GM06990 (cell line): ENCODE measurements around the gene HID1.
"Not testable (repeated sequence)": the region's sequence is repeated elsewhere in the genome, so short reads cannot be mapped to it uniquely, and the experiment has no call there.

ENCODE experiments used
- DNase-seq: peaks from one replicate; pipeline ENCODE4 v3.0.0-alpha.2; 2011; ENCODE audit not compliant: insufficient read length; ENCODE audit errors: extremely low read depth
- H3K27me3 ChIP-seq: replicated peaks from 2 replicates; pipeline ENCODE4 v1.6.0; 2011; ENCODE audit warnings: low read length; ENCODE audit not compliant: control insufficient read depth, insufficient read depth
- H3K36me3 ChIP-seq: 2 replicates; pipeline ENCODE4 v1.5.1; 2011; ENCODE audit warnings: low read length; ENCODE audit not compliant: control insufficient read depth, insufficient read depth
- H3K4me3 ChIP-seq: replicated peaks from 2 replicates; pipeline ENCODE4 v1.5.1; 2011; ENCODE audit warnings: low read depth, mild to moderate bottlenecking, control low read depth, low read length
- TF ChIP-seq, protein P1 (sequence below): IDR thresholded peaks from 2 replicates; pipeline ENCODE4 v1.5.1; 2011; ENCODE audit warnings: low read length, control low read depth, mild to moderate bottlenecking, inconsistent platforms; ENCODE audit not compliant: insufficient read depth, poor library complexity, severe bottlenecking

Gene HID1

GRCh38 chr17:74919440-74920305, 52.9 kb downstream of the HID1 start:
- no peaks in the 10 kb centered on the region; the same call in 1 of the 2 replicates for H3K27me3 ChIP-seq
- TF ChIP-seq, protein P1, sequence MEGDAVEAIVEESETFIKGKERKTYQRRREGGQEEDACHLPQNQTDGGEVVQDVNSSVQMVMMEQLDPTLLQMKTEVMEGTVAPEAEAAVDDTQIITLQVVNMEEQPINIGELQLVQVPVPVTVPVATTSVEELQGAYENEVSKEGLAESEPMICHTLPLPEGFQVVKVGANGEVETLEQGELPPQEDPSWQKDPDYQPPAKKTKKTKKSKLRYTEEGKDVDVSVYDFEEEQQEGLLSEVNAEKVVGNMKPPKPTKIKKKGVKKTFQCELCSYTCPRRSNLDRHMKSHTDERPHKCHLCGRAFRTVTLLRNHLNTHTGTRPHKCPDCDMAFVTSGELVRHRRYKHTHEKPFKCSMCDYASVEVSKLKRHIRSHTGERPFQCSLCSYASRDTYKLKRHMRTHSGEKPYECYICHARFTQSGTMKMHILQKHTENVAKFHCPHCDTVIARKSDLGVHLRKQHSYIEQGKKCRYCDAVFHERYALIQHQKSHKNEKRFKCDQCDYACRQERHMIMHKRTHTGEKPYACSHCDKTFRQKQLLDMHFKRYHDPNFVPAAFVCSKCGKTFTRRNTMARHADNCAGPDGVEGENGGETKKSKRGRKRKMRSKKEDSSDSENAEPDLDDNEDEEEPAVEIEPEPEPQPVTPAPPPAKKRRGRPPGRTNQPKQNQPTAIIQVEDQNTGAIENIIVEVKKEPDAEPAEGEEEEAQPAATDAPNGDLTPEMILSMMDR = peak; percentile 38
- no peak for DNase-seq

GRCh38 chr17:74918906-74919305, 53.7 kb downstream of the HID1 start:
- Histone ChIP-seq H3K36me3 (no peaks in the 10 kb centered on the region), H3K27me3 (no peaks in the 10 kb centered on the region; the same call in 1 of the 2 replicates), H3K4me3 (no peak overlapping the region)
- DNase-seq = no peak
- TF ChIP-seq, protein P1 = no peak

More at GRCh38 chr17:74919440-74920305, 52.9 kb downstream of the HID1 start:
- no peak overlapping the region for H3K4me3 ChIP-seq
- H3K36me3 ChIP-seq = no peaks in the 10 kb centered on the region

DNA sequence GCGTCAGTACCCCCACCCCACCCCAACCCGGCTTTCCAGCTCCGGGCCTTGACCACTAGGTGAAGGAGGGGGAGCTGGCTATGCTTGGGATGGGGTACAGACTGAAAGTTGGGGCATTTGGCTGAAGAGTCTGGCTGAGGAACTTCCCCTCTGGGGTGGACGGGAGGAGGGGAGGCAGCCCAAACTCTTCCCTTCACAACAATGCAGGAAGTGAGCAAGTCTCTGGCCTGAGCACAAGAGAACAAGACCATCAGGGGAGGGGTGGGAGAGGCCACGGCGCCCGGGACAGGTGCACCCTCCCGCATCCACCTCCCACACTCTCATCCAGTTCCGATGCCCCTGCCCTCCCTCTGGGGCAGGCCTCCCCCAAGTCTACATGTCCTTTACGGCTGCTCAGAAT, 55.1 kb downstream of the HID1 start:
- Histone ChIP-seq H3K4me3 (no peak overlapping the region), H3K27me3 (no peaks in the 10 kb centered on the region; the same call in 1 of the 2 replicates), H3K36me3 (no peaks in the 10 kb centered on the region)
- DNase-seq = no peak
- TF ChIP-seq, protein P1 = no peak

DNA sequence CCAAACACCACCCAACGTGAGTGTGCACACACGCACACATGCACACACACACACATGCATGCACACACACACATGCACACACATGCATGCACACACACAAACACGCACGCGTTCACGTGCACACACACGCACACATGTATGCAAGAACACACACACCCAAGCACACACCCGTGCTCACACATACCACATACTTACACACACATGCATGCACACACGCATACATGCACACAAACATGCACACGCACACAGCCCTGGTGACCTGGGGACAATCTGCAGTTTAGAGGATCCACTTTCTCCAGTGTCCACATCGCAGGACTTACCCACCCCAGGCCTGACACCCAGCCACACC, 55.7 kb downstream of the HID1 start:
- no peak overlapping the region for H3K4me3 ChIP-seq

GRCh38 chr17:74916136-74916850, 56.3 kb downstream of the HID1 start:
- DNase-seq = no peak
- TF ChIP-seq, protein P1 = no peak
- no peak overlapping the region for H3K4me3 ChIP-seq
- no peaks in the 10 kb centered on the region for H3K36me3 ChIP-seq
- no peaks in the 10 kb centered on the region; the same call in 1 of the 2 replicates for H3K27me3 ChIP-seq

More for the DNA sequence above, 55.7 kb downstream of the HID1 start:
- TF ChIP-seq, protein P1 = no peak
- Histone ChIP-seq H3K27me3 (no peaks in the 10 kb centered on the region; the same call in 1 of the 2 replicates), H3K36me3 (no peaks in the 10 kb centered on the region)
- no peak for DNase-seq

- not testable (repeated sequence) for DNase-seq, H3K4me3 ChIP-seq, H3K36me3 ChIP-seq, H3K27me3 ChIP-seq
Observed at GRCh38 chr17:74911423-74911822, 61.1 kb downstream of the HID1 start.

GRCh38 chr17:74909097-74909496, 63.5 kb downstream of the HID1 start:
- not testable (repeated sequence) for DNase-seq, H3K27me3 ChIP-seq, H3K4me3 ChIP-seq, H3K36me3 ChIP-seq
